ENCODE data around the gene QRSL1. TPM values are rescaled to one million over a fixed set of nuclear protein-coding genes. Genes with fewer than 3 reads are reported as not detected.
A peak's percentile ranks its signal among the peaks of the same experiment; 100 is the strongest.

The QRSL1 gene, protein sequence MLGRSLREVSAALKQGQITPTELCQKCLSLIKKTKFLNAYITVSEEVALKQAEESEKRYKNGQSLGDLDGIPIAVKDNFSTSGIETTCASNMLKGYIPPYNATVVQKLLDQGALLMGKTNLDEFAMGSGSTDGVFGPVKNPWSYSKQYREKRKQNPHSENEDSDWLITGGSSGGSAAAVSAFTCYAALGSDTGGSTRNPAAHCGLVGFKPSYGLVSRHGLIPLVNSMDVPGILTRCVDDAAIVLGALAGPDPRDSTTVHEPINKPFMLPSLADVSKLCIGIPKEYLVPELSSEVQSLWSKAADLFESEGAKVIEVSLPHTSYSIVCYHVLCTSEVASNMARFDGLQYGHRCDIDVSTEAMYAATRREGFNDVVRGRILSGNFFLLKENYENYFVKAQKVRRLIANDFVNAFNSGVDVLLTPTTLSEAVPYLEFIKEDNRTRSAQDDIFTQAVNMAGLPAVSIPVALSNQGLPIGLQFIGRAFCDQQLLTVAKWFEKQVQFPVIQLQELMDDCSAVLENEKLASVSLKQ
- total RNA-seq (11.3 and 12.4 TPM in 2 replicates), polyA plus RNA-seq (3.7 and 4.3 TPM in 2 replicates), polyA minus RNA-seq (7.6 and 9.0 TPM in 2 replicates), Bru-seq, nascent RNA (percentile 78 among the genes with signal in this experiment), BruChase-seq, experiment 1, labeled RNA remaining after a 6-hour chase (percentile 66 among the genes with signal in this experiment), BruChase-seq, experiment 2, labeled RNA remaining after a 2-hour chase (percentile 68 among the genes with signal in this experiment)
- polyA plus RNA-seq (2011; cell fraction: cytosol; rRNA removed) = 7.0 and 7.1 TPM in 2 replicates
- 10.9 and 11.5 TPM in 2 replicates for polyA plus RNA-seq (2011; cell fraction: nucleus; rRNA removed)
- 6.2 and 9.6 TPM in 2 replicates for polyA plus RNA-seq (2012)
- polyA minus RNA-seq (2011; cell fraction: cytosol; rRNA and poly(A)+ RNA removed) = 7.8 TPM
- polyA minus RNA-seq (2011; cell fraction: nucleus; rRNA and poly(A)+ RNA removed) = 12.2 and 15.1 TPM in 2 replicates
- long read RNA-seq, full-length matches to known transcripts = 25 of 35 reads
- long read RNA-seq, partial matches to known transcripts = 2 of 35 reads
- long read RNA-seq, other reads (novel, unspliced or antisense) = 8 of 35 reads

DNA sequence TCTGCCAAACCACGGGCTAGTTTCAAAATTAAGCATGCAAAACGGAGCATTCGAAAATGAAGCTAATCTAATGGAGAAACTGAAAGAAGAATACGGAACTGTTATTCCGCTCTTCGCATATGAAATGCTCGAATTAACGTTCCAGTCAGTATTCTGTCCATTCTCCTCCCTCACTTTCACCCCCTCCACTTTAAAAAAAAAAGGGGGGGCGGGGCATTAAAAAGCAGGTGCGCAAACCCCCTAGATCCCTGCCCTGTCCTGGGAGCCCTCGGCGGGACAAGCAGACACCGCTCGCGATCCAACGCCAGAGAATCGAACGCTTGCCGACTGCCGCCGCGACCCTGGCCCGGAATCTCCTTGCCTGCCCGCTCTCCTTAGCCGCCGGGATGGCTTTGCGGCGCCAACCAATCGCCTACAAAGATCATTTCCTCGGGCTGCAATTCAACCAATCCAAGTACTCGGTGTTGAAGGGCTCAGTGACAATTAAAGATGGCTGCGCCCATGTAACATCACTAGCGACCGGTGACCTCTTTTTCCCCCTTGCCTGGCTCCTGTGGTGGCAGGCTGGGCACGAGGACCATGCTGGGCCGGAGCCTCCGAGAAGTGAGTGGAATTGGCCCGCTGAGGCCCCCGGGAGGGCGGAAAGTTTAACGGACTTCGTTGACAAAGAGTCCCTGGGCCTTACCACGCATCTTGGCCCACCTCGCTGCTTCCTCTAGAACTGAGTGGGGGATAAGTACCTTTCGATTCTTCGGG lies at the start of gene QRSL1, which contains the start of gene RTN4IP1:
QRSL1 (plus strand) TSS at position 476 of the 756 bp plus-strand sequence; CDS start at position 580, 104 bp downstream.
RTN4IP1 (minus strand) TSS at position 396 of the 756 bp plus-strand sequence. CDS start 477 bp downstream, outside the sequence.
- Histone ChIP-seq H3K9me1 (replicated peaks; ENCODE audit: control insufficient read depth, extremely low read depth, insufficient read depth, low read length) (no peaks in the 10 kb centered on the region), H4K20me1 (replicated peaks; ENCODE audit: control insufficient read depth, extremely low read depth, insufficient read depth, low read length) (no peaks in the 10 kb centered on the region), H2AFZ (ENCODE audit: low read depth, low read length) (peak within 1 kb of the TSS; percentile 89), H3K4me2 (ENCODE audit: insufficient read depth, low read length) (peak within 1 kb of the TSS; percentile 86), H3K36me3 (ENCODE audit: control insufficient read depth in 2 of 2, extremely low read depth in 1 of 2, insufficient read depth in 2 of 2, low read length in 2 of 2) (no peaks in the 10 kb centered on the region), H3K27me3 (ENCODE audit: control insufficient read depth in 2 of 2, insufficient read depth in 2 of 2, low read length in 2 of 2) (no peaks in the 10 kb centered on the region), H3K27ac (ENCODE audit: insufficient read depth, low read depth, low read length) (peak within 1 kb of the TSS; percentile 63), H3K79me2 (ENCODE audit: control insufficient read depth, insufficient read depth, low read length) (peaks cover 29% of the 10 kb centered on the region), H3K9ac (replicated peaks; ENCODE audit: extremely low read depth, insufficient read depth, low read length) (peak within 1 kb of the TSS; percentile 91), H3K9me3 (replicated peaks; ENCODE audit: control insufficient read depth, insufficient read depth, low read length) (no peaks in the 10 kb centered on the region), H3K4me1 (ENCODE audit: control insufficient read depth, extremely low read depth, insufficient read depth, low read length) (peaks cover 6% of the 10 kb centered on the region), H3K4me3 (replicated peaks in 1 of 3; ENCODE audit: insufficient read depth in 1 of 3, low read depth in 1 of 3, low read length in 3 of 3) (peak within 1 kb of the TSS; percentile 71 to 84 (median 80))
- FAIRE-seq (peak; percentile 66), DNase-seq (ENCODE audit: low read depth, low spot score) (peak; percentile 96)
- dilution Hi-C loops (cut with MboI; ENCODE audit: extremely low pct_ligation_motif_present, low sequenced_read_pairs) (no loop called here), intact Hi-C loops (cut with micrococcal nuclease) (loop anchor here (1.0 to 5.0 kb wide), 2 partner anchors 8 to 117 kb away; no protein-coding TSS in a partner anchor)
- ChIA-PET CTCF (interaction anchor here (1.5 kb wide), 1 partner anchor 21 kb away, joined by 3 read pairs; no protein-coding TSS in a partner anchor), POLR2A (no interaction called here)
- BruUV-seq (replicated peaks) = no TSS peak
- peak; percentile 62 for TF ChIP-seq POLR2A (IDR thresholded peaks at IDR 0.05; ENCODE audit: low read depth, low read length)
- peak; percentile 49 for TF ChIP-seq POLR2AphosphoS5 (IDR thresholded peaks at IDR 0.05; ENCODE audit: insufficient read depth, low read depth, low read length)
- TF ChIP-seq, protein P1, sequence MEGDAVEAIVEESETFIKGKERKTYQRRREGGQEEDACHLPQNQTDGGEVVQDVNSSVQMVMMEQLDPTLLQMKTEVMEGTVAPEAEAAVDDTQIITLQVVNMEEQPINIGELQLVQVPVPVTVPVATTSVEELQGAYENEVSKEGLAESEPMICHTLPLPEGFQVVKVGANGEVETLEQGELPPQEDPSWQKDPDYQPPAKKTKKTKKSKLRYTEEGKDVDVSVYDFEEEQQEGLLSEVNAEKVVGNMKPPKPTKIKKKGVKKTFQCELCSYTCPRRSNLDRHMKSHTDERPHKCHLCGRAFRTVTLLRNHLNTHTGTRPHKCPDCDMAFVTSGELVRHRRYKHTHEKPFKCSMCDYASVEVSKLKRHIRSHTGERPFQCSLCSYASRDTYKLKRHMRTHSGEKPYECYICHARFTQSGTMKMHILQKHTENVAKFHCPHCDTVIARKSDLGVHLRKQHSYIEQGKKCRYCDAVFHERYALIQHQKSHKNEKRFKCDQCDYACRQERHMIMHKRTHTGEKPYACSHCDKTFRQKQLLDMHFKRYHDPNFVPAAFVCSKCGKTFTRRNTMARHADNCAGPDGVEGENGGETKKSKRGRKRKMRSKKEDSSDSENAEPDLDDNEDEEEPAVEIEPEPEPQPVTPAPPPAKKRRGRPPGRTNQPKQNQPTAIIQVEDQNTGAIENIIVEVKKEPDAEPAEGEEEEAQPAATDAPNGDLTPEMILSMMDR (IDR thresholded peaks at IDR 0.05; ENCODE audit: extremely low read depth in 1 of 2, insufficient read depth in 1 of 2, low read depth in 1 of 2, low read length in 2 of 2) = no peak
- TF ChIP-seq GATA2 (IDR thresholded peaks at IDR 0.05; ENCODE audit: insufficient read depth, insufficient read length, low read depth, low read length) = no peak
- no peak for TF ChIP-seq EZH2 (IDR thresholded peaks at IDR 0.05; ENCODE audit: borderline replicate concordance, low read depth, low read length, severe bottlenecking)
- no peak for TF ChIP-seq FOS (IDR thresholded peaks at IDR 0.05; ENCODE audit: borderline replicate concordance, insufficient read depth, low read length)
- TF ChIP-seq, protein P2, sequence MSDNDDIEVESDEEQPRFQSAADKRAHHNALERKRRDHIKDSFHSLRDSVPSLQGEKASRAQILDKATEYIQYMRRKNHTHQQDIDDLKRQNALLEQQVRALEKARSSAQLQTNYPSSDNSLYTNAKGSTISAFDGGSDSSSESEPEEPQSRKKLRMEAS (IDR thresholded peaks at IDR 0.05; ENCODE audit: insufficient read depth, insufficient read length) = peak; percentile 47
- TF ChIP-seq MYC (IDR thresholded peaks at IDR 0.05; ENCODE audit: low read depth, low read length) = no peak
- no peak for TF ChIP-seq JUN (IDR thresholded peaks at IDR 0.05; ENCODE audit: borderline replicate concordance, insufficient read depth, insufficient read length, low read depth)

All from endothelial cell of umbilical vein (primary cell).